Frontal cortex (tissue), 4 donors: ENCODE results near the gene DMD. TPM values are rescaled to one million over a fixed set of nuclear protein-coding genes. Genes with fewer than 3 reads are reported as not detected.

Experiments used
- DNase-seq, 2 donors: peaks; one replicate each; pipeline ENCODE4 v3.0.0; 2012; ENCODE audit warnings: low spot score in 2 of 2
- FAIRE-seq: peaks from 2 replicates; lab custom pipeline; 2012; peaks lifted over from hg19 to GRCh38; lab: Jason Lieb, UNC
- total RNA-seq: library from RNA; depleted of rRNA; stranded (reverse); fragments of >200 nt; gene quantifications from one replicate; pipeline ENCODE4 v1.2.3, GENCODE V29; 2014
- donor health status: control.
- donor health status: control.
- donor health status: control.

The DMD gene
- total RNA-seq, 1 donor from 2014 or later: 56.7 TPM

DNA sequence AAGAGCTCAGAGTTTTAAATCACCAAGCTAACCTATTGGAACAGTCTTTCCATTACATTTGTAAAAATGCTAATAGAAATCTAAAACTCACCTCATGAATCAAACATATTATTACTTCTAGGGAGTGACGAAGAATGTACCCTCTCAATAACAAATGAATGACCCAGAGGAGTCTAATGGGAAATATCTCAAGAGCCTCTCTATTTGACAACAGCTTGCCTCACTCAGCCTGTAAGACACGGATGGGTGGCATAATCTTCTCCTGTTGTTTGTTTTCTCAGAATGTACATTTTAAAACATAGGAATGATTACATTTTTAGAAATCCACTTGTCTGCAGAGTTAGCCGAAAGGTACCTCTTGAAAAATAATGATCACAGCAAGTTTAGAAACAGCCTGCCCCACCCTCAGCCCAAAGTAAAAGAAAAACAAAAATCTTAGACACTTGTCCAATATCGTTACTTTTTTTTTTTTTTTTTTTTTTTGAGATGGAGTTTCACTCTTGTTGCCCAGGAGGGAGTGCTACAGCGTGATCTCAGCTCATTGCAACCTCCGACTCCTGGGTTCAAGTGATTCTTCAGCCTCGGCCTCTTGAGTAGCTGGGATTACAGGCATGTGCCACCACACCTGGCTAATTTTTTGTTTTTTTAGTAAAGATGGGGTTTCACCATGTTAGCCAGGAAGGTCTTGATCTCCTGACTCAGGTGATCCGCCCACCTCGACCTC, 1955.9 kb downstream of the DMD start:
- DNase-seq: no peak
- no peak for FAIRE-seq

DNA sequence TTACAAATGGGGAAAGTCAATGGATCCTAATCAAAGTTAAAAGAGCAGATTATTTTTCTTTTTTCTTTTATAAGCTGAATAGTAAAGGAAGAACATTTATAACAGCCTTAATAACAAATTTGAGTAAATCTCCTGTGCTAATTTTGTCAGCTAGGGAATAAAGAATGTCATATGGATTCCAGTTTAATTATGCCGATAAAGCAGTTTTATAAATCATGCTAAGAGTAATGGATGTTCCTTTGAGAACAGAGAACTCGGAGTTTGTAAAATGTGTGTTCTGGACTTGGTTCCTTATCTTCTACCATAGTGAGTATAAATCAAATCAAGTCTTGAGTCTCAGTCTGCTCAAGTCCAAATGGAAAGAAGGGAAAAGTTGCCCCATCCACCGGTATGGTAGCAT, 1959.2 kb downstream of the DMD start:
- DNase-seq: no peak
- no peak for FAIRE-seq

DNA sequence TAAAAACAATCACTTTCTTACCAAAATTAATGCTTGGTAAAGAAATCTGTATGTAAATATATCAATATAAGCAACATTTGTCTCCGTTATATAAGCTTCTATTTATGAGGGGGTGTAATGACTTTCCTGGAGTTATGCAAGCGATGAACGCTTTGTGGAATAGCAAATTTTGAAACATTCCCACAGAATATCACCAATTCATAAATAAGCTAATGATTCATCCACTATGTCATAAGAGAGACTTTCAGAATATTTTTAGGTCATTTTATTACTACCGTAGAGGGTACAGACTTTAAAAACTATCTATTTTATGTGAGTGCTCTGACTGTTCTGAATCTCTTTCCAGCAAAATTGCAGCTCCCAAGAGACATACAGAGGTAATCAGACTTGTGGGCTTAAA, 1960.0 kb downstream of the DMD start:
- FAIRE-seq: no peak
- no peak for DNase-seq

DNA sequence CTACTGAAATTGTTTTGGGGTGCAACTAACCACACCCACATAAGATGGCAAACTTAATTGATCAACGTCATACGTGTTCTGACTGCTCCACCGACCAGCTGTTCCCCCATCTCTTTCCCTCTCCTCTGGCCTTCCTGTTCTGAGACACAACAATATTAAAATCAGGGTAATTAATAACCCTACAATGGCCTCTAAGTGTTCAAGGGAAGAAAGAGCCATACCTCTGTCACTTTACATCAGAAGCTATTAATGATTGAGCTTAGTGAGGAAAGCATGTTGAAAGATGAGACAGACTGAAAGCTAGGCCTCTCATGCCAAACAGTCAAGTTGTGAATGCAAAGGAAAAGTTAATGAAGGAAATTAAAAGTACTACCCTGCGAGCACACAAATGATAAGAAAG, 1965.6 kb downstream of the DMD start:
- DNase-seq: no peak
- no peak for FAIRE-seq

DNA sequence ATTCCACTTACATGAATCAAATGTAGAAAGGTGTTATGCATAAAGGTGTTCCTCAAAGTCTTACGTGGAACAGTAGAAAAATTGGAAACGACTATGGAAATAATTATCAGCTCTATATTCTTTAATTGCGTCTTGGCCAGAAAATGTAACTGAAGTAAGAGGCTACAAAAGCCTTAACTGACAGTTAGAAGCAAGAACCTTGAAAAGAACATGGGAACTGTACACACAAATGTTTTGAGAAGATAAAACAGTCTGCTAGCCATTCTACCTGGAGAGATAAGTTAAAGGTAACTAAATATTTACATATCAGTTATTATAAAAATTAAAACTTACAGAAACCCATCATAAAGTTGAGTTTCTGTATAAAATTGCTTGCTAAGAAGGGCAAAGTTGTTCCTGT, 1967.5 kb downstream of the DMD start:
- FAIRE-seq (no peak), DNase-seq (no peak)

DNA sequence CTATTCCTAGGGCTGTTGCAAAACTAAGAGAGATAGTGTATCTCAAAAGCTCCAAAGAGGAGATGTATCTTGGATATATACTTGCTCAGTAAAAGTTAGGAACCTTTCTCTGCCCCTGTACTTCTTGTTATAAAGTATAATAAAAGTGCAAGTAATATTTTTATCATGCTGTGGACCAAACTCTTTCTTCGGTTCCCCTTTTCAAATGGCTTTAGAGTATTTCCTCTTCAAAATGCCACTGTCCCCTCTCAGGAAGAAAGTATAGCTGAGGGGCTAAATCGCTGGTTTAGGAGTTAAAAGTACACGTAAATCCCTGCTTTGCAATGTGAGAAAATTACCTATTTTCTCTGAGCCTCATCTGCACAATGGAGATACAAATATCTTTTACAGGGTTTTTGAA, 1970.4 kb downstream of the DMD start:
- FAIRE-seq (no peak), DNase-seq (no peak)

DNA sequence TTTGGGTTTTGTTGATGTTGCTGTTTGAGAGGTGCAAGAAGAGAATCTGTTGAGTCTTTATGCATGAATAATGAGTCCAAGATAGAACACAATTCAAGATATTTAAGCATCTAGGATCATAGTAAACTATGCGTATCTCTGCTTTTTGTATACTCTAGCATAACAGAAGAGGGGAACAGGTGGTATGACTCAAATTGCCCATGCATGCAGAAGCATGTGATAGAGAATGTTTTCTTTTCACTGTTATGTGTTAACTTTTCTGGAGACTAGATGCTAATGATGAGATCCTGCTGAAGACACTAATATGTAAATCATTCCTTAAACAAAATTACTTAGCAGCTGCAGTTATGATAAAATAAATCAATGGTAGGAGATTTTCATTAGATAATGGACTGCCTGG, 1974.2 kb downstream of the DMD start:
- FAIRE-seq (no peak), DNase-seq (no peak)

DNA sequence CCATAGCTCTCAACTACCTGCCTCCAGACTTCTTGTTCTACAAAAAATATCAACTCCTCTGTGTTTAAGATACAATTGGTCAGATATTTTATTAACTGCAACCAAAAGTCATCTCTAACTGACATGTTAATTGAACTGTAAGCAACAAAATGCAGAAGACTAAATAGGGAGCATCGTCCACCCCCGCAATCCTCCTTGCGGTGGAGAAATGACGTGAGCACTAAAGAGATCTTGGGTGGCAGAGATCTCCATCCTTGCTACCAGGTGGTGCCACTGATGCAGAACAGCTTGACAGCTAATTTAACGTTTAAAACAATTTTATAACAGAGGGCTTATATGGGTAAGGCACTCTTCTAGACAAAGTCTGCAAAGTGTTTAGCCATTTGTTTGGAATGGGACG, 1975.1 kb downstream of the DMD start:
- FAIRE-seq: no peak

DNA sequence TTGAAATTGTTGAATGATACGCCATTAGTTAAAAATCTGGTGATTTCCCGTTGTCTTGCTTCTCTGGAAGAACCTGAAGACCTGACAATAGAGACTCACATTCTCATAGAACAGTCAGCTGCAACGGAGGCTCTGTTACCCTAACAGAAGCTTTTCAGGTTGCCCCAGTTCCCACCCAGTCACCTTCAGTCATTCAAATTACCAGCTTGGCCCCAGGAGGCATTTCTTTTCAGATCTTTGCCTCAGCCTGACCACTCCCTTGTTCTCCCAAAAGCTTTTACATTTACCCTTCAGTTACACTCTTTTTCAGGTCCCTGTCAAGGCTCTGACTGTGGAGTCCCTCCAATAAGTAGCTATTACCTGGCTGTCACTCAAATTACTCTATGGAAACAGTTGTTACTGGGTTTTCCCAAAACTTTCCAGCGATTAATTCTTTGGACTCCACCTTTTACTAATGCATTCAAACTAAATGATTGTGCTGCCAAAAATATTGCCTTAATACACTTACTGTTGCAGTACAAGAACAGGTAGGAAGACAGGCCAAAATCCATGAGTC, 1977.3 kb downstream of the DMD start:
- DNase-seq (no peak), FAIRE-seq (no peak)

More for the DNA sequence above, 1975.1 kb downstream of the DMD start:
- no peak for DNase-seq

DNA sequence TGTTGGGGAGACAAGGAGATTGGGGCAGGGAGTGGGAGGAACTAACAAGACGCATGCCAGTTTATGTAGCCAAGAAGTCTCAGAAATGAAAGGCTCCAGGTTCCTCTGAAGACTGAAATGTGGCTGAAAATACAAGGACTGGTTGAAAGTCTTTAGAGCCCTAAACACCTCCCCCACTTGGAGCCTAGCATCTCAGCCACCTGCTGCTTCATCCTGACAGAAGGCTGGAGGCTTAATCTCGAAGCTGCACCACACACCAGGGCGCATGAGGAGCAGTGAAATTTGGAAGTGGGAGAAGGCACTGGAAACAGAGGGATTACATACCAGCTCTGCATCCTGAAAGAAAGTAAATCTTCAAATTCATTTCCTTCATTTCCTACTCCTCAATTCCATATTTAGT, 1978.8 kb downstream of the DMD start:
- FAIRE-seq (no peak), DNase-seq (no peak)

DNA sequence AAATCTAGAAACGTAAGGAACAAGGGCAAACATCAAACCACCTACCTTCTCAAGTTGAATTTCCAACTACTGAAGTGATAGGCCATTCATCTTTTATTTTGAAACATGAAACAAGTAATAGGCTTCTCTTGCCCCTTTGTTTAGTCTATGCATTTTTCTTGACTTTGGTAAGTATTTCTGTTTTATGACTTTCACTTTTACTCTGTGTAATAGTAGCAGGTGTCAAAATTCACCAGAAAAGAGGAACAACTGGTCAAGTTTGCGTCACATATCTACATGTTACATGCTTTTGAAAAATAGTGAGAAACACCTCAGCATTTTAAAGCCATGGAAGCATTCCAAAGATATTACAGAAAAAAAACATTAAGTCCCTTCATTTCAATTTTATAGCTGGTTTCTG, 1982.4 kb downstream of the DMD start:
- no peak for FAIRE-seq
- DNase-seq: no peak

DNA sequence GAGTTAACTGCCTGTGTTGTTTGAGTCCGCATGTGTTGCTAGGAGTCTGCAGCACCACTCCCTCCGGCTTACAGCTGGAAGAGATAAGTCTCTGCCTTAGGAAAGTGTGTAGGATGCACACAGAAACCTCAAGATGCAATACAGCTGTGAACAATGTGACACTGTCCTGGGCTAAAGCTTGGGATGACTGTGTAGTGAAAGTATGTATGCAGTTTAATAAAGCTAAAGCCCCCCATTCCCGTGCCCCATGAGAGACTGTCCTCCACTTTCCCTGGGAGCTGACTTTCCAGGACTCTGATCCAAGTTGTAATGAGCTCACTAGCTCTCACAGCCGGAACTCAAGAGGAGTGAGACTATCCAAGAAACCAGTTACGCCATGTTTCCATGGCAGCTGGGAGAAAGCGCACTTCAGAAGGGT, 1982.9 kb downstream of the DMD start:
- DNase-seq: no peak
- no peak for FAIRE-seq

DNA sequence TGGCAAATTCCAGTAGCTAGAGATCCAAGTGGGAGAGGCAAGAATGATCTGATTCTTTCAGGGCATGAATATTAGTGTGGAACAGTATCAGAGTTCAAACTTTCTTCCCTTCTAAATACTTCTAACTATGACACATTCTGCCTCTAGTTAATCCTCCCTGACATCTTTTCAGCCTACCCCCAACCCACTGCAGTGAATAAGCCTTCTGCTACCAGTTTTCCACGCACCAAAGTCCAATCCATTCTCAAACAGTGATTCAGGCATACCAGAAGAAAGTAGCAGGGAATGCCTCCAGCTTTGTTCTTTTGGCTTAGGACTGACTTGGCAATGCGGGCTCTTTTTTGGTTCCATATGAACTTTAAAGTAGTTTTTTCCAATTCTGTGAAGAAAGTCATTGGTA, 1984.1 kb downstream of the DMD start:
- no peak for DNase-seq
- FAIRE-seq: no peak

DNA sequence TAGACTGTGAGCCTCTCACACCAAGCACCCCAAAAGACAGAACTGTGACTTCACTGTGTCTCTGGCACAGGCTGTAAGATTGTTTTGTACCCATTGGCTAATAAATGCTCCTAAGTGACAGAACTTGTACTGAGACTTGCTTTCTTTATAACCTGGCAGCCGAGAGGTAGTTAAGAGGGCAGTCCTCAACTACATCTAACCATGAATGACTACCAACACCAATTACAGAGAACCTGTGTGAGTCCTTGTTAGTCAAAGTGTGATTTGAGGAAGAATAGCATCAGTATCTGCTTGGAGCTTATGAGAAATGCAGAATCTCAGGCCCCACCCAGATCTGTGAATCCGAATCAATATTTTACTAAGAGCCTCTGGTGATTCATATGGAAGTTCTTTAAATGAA, 1985.5 kb downstream of the DMD start:
- no peak for DNase-seq
- no peak for FAIRE-seq

DNA sequence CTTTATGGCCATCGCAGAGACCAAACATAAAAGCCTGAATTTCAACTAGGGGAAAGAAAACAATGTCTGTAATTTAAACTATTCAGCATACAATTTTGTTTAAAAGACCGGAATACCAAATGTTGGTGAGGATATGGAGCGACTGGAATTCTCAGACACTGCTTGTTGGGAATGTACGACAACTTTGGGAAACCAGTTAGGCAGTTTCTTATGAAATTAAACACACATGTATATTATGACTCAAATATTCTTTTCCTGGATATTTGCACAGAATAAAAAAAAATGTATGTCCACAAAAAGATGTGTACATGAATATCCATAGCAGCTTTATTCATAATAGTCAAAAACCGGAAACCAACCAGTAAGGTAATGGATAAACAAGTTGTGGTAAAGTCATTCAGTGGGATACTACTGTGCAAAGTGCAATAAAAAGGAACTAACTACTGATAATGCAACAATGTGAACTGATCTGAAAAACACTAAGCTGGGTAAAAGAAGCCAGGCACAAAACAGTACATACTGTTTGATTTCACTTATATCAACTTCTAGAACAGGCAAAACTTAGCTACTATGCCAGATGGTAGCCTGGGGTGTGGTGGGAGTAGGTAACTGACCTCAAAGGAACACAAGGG, 1986.9 kb downstream of the DMD start:
- FAIRE-seq: no peak
- DNase-seq: no peak

DNA sequence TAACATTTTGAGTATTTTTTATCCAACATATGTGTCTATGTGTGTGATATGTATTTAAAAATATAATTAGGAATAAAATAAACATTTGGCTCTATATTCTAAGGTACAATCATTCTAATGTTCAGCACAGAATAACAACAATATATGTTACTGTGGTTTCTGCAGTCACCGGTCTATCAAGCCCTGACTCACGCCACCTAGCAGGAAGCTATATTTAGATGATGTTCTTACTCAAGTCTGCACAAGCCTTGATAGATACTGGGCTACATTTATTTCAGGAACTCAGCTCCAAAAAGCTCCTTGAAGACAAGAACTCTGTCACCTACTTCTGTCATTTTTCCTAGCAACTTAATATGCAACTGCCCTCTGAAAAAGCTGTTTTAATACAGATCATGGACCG, 1987.5 kb downstream of the DMD start:
- no peak for FAIRE-seq
- DNase-seq: no peak

DNA sequence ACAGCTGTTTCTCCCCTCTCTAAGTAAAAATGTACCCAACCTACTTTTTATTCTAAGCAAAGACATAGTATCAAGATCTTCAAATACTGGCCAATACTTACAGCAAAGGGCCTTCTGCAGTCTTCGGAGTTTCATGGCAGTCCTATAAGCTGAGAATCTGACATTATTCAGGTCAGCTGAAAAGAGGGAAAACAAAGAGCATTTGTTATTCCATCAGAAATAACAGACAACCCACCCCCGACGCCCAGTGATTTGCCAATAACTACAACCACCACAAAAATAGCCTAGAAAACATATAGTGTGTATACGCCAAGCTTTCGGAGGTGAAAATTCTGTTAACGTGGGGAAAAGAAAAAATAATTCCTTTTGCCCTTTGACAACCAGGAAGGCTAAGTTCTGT, 1988.4 kb downstream of the DMD start:
- no peak for FAIRE-seq
- DNase-seq: no peak

DNA sequence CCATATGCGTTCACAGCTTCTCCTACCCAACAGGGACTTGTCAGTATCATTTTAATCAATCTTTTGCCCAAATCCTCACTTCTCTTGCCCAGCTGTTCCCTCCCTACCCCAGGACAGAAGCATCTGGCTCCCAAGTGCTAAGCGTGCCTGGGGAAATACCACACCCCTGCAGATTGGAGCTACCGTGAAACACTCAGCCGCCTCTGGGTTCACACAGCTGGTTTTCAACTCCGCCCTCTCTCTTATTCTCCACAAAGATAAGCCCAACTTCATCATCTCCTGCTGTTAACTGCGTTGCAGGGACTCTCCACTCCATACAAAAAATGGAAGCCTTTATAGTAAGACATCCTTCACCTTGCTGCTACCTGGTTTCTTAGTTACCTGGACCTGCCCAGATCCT, 1992.2 kb downstream of the DMD start:
- no peak for FAIRE-seq
- no peak for DNase-seq

DNA sequence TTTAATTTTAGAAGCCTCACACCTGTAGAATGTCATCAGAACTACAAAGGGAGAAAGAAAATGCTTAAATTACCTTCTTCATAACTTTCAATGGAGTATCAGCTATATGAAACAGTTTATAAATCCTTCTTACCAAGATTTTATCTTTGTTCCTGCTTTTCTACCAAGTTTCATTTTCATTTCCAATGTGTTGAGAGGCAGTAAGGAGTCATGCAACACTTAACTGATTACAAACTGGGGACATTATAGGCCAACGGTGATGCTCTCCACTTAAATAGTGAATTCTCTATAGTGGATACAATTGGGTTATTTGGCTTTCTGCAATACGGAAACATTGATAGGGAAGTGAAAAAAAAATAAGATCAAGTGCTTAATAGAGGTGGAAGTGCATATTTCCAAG, 1994.3 kb downstream of the DMD start:
- FAIRE-seq (no peak), DNase-seq (no peak)

DNA sequence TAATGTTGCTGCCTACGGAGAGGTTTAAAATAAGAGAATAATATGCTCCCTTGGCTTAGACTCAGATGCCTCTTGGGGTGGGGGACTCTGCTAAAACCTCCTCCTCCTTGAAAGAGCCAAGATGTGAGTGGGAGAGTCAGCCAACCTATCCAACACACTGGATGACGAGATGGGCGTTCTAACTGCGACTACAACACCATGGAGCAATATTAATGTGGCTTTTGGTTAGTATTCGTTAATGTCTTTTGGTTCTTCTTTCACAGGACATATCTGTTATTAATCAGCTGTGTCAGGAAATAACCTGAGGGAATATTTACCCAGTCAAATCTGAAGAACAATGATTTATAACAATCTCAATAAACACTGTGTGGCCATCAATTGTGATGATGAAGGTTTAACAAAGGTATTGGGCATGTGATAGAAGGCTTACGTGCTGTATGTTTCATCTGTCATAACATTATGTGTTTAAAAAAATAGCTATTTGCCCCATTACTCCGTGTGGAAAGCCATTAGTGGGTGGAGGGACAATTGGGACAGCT, 1996.0 kb downstream of the DMD start:
- no peak for DNase-seq
- FAIRE-seq: no peak

DNA sequence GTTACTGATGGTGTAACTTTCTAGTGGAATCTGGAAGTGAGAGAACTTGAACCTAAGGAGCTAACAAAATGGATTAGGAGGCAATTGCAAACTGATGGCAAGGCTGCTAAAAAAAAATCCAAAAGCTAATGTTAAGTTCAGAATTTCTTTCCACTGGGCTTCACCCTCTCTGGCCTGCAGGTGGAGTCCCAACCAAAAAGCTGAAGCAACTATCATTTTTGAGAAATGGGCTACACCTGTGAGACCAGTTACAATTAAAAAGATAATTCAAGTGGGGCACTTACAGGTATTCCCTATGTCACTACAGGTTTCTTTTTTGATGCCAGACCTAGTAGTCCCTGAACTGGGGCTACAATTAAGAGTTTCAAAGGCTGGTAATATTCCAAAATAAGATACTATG, 1997.4 kb downstream of the DMD start:
- FAIRE-seq (no peak), DNase-seq (peak in 1 of 2 donors; percentile 7)
